ENCODE results near the gene NFYC.

The NFYC gene

GRCh38 chr1:40762144-40762923 is 70.8 kb downstream of the NFYC start:
- DNase-seq, result no peak

GRCh38 chr1:40763742-40764532 is 72.4 kb downstream of the NFYC start:
- peak; percentile 5 for DNase-seq

GRCh38 chr1:40764981-40765380 is 73.5 kb downstream of the NFYC start:
- DNase-seq, result no peak

GRCh38 chr1:40766017-40766416 is 74.5 kb downstream of the NFYC start:
- DNase-seq, result no peak

- DNase-seq, result no peak
Measured at GRCh38 chr1:40766560-40766959, 75.1 kb downstream of the NFYC start.

- DNase-seq, result no peak
Measured at GRCh38 chr1:40768146-40768990, 76.9 kb downstream of the NFYC start.

- no peak for DNase-seq
Measured at GRCh38 chr1:40769815-40770214, 78.3 kb downstream of the NFYC start.

- no peak for DNase-seq
Measured at GRCh38 chr1:40770296-40771070, 79.0 kb downstream of the NFYC start.

GRCh38 chr1:40772146-40772955 is 80.8 kb downstream of the NFYC start:
- no peak for DNase-seq

GRCh38 chr1:40773748-40774265 is 82.3 kb downstream of the NFYC start:
- DNase-seq, result no peak

GRCh38 chr1:40774266-40774998 is 82.9 kb downstream of the NFYC start:
- DNase-seq, result peak; percentile 65

- DNase-seq, result no peak
Measured at GRCh38 chr1:40776236-40777072, 85.0 kb downstream of the NFYC start.

- no peak for DNase-seq
Measured at GRCh38 chr1:40777224-40777970, 85.9 kb downstream of the NFYC start.

- DNase-seq, result no peak
Measured at GRCh38 chr1:40780678-40781607, 89.4 kb downstream of the NFYC start.

- no peak for DNase-seq
Measured at GRCh38 chr1:40781608-40781971, 90.1 kb downstream of the NFYC start.

GRCh38 chr1:40782371-40782956 is 91.0 kb downstream of the NFYC start:
- no peak for DNase-seq
